OCI-LY7 (cell line): Measurements from ENCODE around the gene RPS8. TPM values are rescaled to one million over a fixed set of nuclear protein-coding genes. Genes with fewer than 3 reads are reported as not detected.

Experiments
- BruUV-seq: library from RNA; stranded (reverse); fragments of 400-500 nt; replicated peaks from 2 replicates; lab custom pipeline; 2021; lab: Mats Ljungman, UMichigan
- CTCF ChIA-PET: fragments of 300-600 bp; sonication (Branson Sonifier 250); formaldehyde crosslinking; loops from one replicate; lab custom pipeline; 2022; ENCODE audit warnings: antibody characterized with exemption; ENCODE audit not compliant: unreplicated experiment; lab: Charles Lee
- POLR2A ChIA-PET: fragments of 300-600 bp; sonication (Branson Sonifier 250); formaldehyde crosslinking; loops from one replicate; lab custom pipeline; 2022; ENCODE audit warnings: antibody characterized with exemption; lab: Charles Lee
- DNase-seq: peaks from one replicate; pipeline ENCODE4 v3.0.0-alpha.2; 2015; ENCODE audit warnings: low spot score
- H2AFZ ChIP-seq: fragments of 200-600 bp; sonication (generic), shearing (Covaris generic); 2 replicates; pipeline ENCODE4 v1.6.1; 2014; ENCODE audit warnings: mild to moderate bottlenecking, antibody characterized with exemption, low read length, moderate library complexity
- H3K27ac ChIP-seq: fragments of 200-600 bp; sonication (generic); 2 replicates; pipeline ENCODE4 v1.5.1; 2014; ENCODE audit warnings: mixed run types, low read depth, mild to moderate bottlenecking, moderate library complexity, low read length, inconsistent platforms; ENCODE audit not compliant: poor library complexity, severe bottlenecking
- H3K36me3 ChIP-seq: fragments of 200-600 bp; sonication (generic); 2 replicates; pipeline ENCODE4 v1.6.1; 2014; ENCODE audit warnings: mild to moderate bottlenecking, antibody characterized with exemption, low read length, moderate library complexity, mixed read lengths; ENCODE audit not compliant: insufficient read depth
- H3K4me1 ChIP-seq: fragments of 200-600 bp; sonication (generic); 2 replicates; pipeline ENCODE4 v1.5.1; 2014; ENCODE audit warnings: mild to moderate bottlenecking, low read length; ENCODE audit not compliant: insufficient read depth, poor library complexity, severe bottlenecking
- H3K4me2 ChIP-seq: fragments of 200-600 bp; sonication (generic); 2 replicates; pipeline ENCODE4 v1.6.1; 2014; ENCODE audit warnings: mild to moderate bottlenecking, low read length
- H3K4me3 ChIP-seq: fragments of 200-600 bp; sonication (generic); 2 replicates; pipeline ENCODE4 v1.5.1; 2014; ENCODE audit warnings: mild to moderate bottlenecking, low read depth, low read length; ENCODE audit not compliant: poor library complexity, severe bottlenecking
- H3K79me2 ChIP-seq: fragments of 200-600 bp; sonication (generic); 2 replicates; pipeline ENCODE4 v1.6.1; 2016; ENCODE audit warnings: low read depth, mild to moderate bottlenecking, low read length, moderate library complexity, mixed read lengths; ENCODE audit not compliant: insufficient read depth
- H3K9me2 ChIP-seq: fragments of 200-600 bp; sonication (generic); 2 replicates; pipeline ENCODE4 v1.6.1; 2016; ENCODE audit warnings: mild to moderate bottlenecking, low read length, mixed read lengths; ENCODE audit not compliant: insufficient read depth
- H3K9me3 ChIP-seq: fragments of 200-600 bp; sonication (generic); 2 replicates; pipeline ENCODE4 v1.6.1; 2014; ENCODE audit warnings: mild to moderate bottlenecking, mixed run types, low read length, mixed read lengths
- H4K20me1 ChIP-seq: fragments of 200-600 bp; sonication (generic); 2 replicates; pipeline ENCODE4 v1.6.1; 2014; ENCODE audit warnings: mild to moderate bottlenecking, antibody characterized with exemption, low read length, moderate library complexity, mixed read lengths; ENCODE audit not compliant: insufficient read depth
- CTCF ChIP-seq: fragments of 200-600 bp; sonication (generic); conservative IDR thresholded peaks from 2 replicates; pipeline ENCODE4 v1.5.1; 2014; ENCODE audit warnings: mild to moderate bottlenecking, antibody characterized with exemption, low read length, moderate library complexity, mixed read lengths
- EZH2phosphoT487 ChIP-seq: fragments of 200-600 bp; sonication (generic); IDR thresholded peaks from 2 replicates; pipeline ENCODE4 v1.6.1; 2018; ENCODE audit warnings: low read depth, borderline replicate concordance, mild to moderate bottlenecking, mixed run types, antibody characterized with exemption, low read length, moderate library complexity, mixed read lengths
- intact Hi-C: fragments of 100-400 bp; cut with micrococcal nuclease; formaldehyde crosslinking; loops from one replicate; pipeline ENCODE4 v1.10.0; 2022; ENCODE audit not compliant: unreplicated experiment
- total RNA-seq, 2 experiments: library from RNA; depleted of rRNA in 1 of 2; stranded (reverse); fragments of >200 nt in 1 of 2; shearing (Covaris generic) in 1 of 2; gene quantifications; 2 replicates each; pipeline ENCODE4 v1.2.3, GENCODE V29; 2014 to 2022

RPS8 gene
- total RNA-seq, 2 experiments from 2014 or later: 2,707 to 4,355 TPM

GRCh38 chr1:44826375-44827196, 51.2 kb downstream of the RPS8 start:
- H3K9me3 ChIP-seq: no peaks in the 10 kb centered on the region
- POLR2A ChIA-PET: interaction anchor here (0.5 to 1.1 kb wide), 6 partner anchors 9 to 1428 kb away, joined by 3 to 6 read pairs (median 4); no protein-coding TSS in a partner anchor
- TF ChIP-seq EZH2phosphoT487 (no peak), CTCF (no peak)
- no peaks in the 10 kb centered on the region for H3K79me2 ChIP-seq
- CTCF ChIA-PET: interaction anchor here (0.6 kb wide), 1 partner anchor 477 kb away, joined by 7 read pairs; no protein-coding TSS in a partner anchor
- peaks cover 6% of the 10 kb centered on the region for H3K4me1 ChIP-seq
- H3K4me2 ChIP-seq: no peak overlapping the region
- H3K9me2 ChIP-seq: no peaks in the 10 kb centered on the region
- no peak overlapping the region for H3K4me3 ChIP-seq
- DNase-seq: no peak
- H4K20me1 ChIP-seq: no peaks in the 10 kb centered on the region
- no peak overlapping the region for H2AFZ ChIP-seq
- H3K27ac ChIP-seq: no peak overlapping the region
- H3K36me3 ChIP-seq: no peaks in the 10 kb centered on the region
- BruUV-seq: no TSS peak
- intact Hi-C loops: no loop called here

GRCh38 chr1:44827197-44828002, 52.1 kb downstream of the RPS8 start:
- Histone ChIP-seq H3K4me3 (no peak overlapping the region), H3K4me1 (peaks cover 5% of the 10 kb centered on the region), H3K4me2 (no peak overlapping the region), H3K27ac (no peak overlapping the region), H2AFZ (no peak overlapping the region), H3K9me2 (no peaks in the 10 kb centered on the region), H3K79me2 (no peaks in the 10 kb centered on the region), H4K20me1 (no peaks in the 10 kb centered on the region), H3K9me3 (no peaks in the 10 kb centered on the region), H3K36me3 (no peaks in the 10 kb centered on the region)
- no peak for DNase-seq
- no peak for TF ChIP-seq CTCF
- TF ChIP-seq EZH2phosphoT487: no peak
- intact Hi-C loops: no loop called here
- ChIA-PET CTCF (no interaction called here), POLR2A (interaction anchor here (0.5 to 1.1 kb wide), 3 partner anchors 10 to 13 kb away, joined by 3 to 4 read pairs (median 3); no protein-coding TSS in a partner anchor)
- BruUV-seq: no TSS peak
